ENCODE data around the gene HTRA2.

The HTRA2 gene

DNA sequence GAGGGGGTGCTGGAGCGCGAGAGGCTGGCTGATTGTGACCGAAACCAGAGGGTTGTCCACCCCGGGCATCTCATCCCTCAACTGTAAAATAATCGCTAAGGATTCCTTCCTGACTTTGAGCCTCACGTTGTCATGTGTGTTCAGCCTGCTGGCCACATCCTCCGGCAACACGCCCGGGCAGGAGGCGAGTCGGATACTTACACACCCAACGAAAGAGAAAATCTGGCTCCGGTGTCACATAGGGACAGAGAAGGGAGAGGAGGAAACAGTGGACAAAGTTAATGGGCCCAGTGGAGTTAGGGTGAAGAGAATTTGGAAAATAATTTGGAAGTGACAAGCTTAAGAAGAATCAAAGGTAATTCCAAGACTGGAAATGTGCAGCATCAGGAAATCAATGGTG, 13.1 kb upstream of the HTRA2 start:
- DNase-seq, result no peak

- no peak for DNase-seq
Measured at GRCh38 chr2:74522516-74522915, 7.2 kb upstream of the HTRA2 start.

DNA sequence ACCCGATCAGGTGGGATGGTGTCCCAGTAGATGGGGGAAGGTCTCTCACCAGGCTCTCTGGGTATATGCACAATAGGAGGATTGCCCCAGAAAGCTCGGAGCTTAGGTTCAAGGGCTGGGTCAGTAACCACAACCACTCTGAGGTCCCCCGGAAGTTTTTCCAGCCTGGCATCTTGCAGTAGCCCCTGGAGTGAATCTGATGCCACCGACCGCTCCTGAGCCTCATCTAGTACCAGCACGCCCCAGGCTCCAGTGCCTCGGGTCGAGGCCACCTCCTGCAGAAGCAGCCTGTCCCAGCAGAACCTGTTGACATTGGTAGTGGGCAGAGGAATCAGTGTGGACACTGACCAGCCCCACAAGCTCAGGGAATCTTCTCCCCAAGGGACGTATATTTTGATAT, 5.7 kb upstream of the HTRA2 start:
- no peak for DNase-seq

DNA sequence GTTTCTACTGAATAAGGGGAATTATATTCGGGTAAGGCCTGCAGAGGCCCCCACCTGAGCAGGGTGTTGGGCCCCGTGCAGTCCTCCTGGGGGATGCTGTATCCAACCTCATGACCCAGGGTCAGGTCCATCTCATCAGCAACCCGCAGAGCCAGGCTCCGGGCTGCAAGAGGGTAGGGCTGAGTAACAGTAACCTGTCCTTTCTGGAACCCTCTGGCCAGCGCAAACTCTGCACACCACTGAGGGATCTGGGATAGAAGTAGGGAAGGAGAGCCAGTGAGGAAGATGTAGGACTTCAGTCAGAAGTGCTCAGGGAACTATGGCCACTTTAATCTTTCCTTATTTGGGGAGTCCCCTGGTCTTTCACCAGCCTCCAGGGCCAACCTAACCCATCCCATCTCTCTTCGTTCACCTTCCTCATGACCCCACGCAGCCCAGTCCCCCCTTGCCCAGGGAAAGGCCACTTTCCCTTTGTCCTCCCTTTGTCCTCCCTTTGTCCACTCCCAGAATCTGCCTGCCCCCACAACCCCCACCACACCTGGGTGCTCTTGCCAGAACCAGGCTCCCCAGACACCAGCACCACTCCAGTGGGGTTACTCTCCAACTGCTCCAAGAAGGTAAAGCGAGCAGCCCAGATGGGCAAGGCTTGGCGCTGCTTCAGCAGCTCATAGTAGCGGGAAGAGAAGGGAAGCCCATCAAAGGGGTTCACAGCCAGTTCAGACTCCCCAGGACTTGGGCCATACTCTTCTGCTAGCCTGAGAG, 4.6 kb upstream of the HTRA2 start:
- no peak for DNase-seq

- no peak for DNase-seq
Measured at GRCh38 chr2:74525717-74526648, 3.8 kb upstream of the HTRA2 start, which contains the start of gene DQX1. Gene DQX1 (minus strand): TSS chr2:74526231. CDS start chr2:74525729, 502 bp downstream.

- no peak for DNase-seq
Measured at GRCh38 chr2:74526649-74527230, 3.0 kb upstream of the HTRA2 start.

- no peak for DNase-seq
Measured at GRCh38 chr2:74527741-74528140, 2.0 kb upstream of the HTRA2 start.

- DNase-seq, result peak in 1 of 2 experiments; percentile 23
Measured at GRCh38 chr2:74528600-74529356, 955 bp upstream of the HTRA2 start.

GRCh38 chr2:74530239-74531187, 780 bp downstream of the HTRA2 start:
- DNase-seq, result peak; percentile 27 to 42

DNA sequence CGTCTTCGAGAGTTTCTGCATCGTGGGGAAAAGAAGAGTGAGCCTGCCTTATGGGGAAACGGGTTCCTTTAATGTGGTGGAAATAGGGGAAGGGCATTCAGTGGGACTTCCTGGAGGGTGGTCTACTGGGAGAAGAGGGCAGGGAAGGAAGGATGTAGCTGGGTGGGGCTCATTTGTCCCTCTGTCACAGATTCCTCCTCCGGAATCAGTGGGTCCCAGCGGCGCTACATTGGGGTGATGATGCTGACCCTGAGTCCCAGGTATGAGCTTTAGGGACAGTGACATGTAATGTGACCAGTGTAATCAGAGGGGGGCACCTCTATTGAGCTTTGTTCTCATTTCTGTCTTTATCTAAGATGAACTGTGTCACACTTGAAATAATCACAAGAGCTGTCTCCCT, 1.9 kb downstream of the HTRA2 start:
- DNase-seq, result no peak

- no peak for DNase-seq
Measured at GRCh38 chr2:74532222-74532621, 2.5 kb downstream of the HTRA2 start.

DNA sequence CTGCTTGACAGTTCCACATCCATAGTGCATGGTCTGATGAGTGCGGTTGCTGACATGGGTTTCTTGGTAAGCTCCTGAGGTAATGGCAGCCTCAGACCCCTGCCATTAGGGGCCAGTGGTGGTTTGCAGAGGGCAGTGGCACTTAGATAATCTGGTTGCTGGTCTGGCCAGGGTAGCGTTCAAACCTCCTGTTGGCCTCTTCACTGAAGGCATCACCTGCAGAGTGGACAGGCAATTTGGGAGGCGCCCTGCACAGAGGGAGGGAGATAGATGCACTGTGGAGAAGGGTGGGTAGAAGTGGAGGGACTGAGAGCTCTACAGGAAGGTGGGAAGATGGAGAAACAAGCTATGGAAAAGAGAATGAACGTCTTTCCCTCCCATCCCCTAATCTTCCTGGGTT, 3.7 kb downstream of the HTRA2 start:
- no peak for DNase-seq

GRCh38 chr2:74534411-74534810, 4.7 kb downstream of the HTRA2 start:
- no peak for DNase-seq

- no peak for DNase-seq
Measured at GRCh38 chr2:74535440-74535965, 5.8 kb downstream of the HTRA2 start.

DNA sequence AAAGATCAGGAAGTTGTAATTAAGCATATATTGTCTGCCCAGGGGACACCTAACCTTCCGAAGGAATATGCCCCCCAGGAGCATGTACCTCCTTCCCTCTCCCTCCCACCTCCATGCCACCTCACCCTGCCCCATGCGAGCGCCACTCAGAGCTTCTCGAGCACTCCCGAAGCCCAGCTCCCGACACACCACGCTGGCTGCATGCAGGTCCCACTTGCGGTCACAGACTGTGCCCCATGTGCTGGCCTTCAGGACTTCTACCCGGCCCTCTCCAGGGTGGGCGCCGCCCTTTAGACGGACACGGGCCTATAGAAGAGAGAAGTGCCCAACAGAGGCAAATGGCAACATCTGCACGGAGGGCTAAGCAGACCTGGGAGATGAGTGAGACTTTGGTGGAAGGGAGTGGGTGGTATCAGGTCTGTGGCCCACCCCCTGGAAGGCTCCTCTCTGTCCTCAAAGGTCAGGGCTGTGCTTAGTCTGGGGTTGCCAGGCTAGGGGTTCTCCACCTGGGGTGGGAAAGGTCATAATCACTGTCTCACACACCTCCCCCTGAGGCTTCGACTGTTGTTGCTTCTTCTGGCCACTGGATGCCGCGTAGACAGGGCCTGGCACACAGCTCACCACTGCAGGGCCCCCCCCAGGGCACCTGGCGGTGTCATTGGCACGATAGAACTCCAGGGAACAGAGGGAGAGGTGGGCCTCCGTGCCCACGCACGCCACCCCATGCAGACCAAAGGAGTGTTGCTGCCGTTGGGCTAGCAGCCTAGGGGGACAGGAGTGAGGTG, 6.6 kb downstream of the HTRA2 start:
- no peak for DNase-seq

DNA sequence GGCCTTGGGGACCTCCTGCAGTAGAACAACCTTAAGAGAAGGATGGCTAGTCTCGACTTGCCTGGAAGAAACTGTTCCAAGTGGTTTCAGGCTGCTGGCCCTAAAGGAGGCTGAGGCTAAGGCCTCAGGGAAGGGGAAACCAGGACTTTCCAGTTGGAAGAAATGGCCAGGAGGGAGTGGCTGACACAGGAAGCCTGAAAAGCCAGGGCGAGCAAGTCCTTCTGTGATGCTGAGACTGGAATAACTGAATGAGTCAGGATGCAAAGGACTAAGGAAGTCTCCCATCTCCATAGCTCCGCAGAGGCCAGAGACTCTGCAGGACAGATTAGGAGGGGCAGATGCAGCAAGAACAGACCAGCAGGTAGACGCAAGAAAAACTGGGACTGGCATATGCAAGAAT, 7.4 kb downstream of the HTRA2 start:
- no peak for DNase-seq

- DNase-seq, result no peak
Measured at GRCh38 chr2:74538881-74539339, 9.2 kb downstream of the HTRA2 start.

GRCh38 chr2:74540291-74540690, 10.6 kb downstream of the HTRA2 start:
- DNase-seq, result no peak

- DNase-seq, result no peak
Measured at GRCh38 chr2:74542978-74543377, 13.2 kb downstream of the HTRA2 start.

DNA sequence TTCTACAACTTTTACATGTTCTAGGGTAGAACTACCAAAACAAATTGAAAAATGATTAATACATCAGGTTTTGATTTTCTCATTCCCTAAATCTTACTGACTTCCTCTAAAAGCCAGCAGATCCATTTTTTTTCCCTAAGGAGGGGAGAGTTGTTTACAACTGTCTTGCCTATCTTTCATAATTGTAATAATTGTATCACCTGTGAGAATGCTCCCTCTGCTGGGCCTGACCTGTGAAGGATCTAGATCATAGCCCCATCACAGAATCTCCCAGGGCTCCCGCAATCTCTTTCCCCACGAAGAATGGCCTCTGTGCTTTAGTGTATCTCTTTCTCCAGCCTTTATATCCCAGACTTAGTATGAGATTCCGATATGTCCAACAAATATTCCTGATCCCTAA, 14.9 kb downstream of the HTRA2 start:
- no peak for DNase-seq
